GM04503 (cell line): ENCODE results near the gene NOTCH4.

Experiments used
- DNase-seq: peaks from one replicate; pipeline ENCODE4 v3.0.0-alpha.2; 2012; ENCODE audit warnings: low read depth

NOTCH4 gene

DNA sequence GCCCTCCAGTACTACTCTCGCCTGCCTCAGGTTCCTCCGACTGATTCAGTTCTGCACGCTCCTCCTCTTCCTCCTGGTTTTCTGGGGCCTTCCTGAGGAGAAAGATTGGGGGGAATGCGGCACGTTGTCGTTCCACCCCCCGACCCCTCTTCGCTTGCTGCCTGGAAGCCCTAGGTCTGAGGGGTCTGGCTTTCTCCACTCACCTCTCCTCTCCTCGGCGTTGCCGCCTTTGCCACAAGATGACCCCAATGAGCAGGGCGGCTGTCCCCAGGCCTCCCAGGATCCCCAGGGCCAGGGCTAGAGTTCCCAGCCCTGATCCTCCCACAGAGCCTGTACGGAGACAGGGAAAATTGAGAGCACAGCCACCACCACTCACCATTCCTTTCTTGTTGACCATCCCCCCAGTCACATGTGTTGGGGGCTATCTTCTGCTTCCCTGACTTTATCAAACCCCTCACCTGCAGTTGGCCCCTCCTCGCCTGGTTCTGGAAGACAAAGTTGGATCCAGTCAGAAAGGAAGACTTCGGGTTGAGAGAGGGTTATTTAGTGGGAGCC lies 42.6 kb downstream of the NOTCH4 start:
- DNase-seq: no peak

DNA sequence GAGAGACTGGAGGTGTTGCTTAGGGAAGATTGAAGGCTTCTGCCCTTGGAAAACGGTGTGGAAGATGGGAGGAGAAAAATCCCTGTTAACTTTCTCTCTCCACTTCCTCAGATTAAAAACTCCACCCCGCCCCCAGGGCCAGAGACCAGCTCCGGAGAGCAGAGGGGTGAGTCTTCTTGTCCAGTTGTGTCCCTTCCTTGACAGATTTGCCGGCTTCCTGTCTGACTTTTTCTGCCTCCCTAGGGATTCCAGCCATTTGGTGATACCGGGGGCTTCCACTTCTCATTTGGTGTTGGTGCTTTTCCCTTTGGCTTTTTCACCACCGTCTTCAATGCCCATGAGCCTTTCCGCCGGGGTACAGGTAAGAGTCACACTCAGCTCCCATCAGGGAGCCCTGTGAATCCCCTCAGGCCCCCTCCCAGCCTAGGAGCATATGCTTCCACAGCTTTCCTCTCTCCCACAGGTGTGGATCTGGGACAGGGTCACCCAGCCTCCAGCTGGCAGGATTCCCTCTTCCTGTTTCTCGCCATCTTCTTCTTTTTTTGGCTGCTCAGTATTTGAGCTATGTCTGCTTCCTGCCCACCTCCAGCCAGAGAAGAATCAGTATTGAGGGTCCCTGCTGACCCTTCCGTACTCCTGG lies 44.0 kb downstream of the NOTCH4 start:
- no peak for DNase-seq

DNA sequence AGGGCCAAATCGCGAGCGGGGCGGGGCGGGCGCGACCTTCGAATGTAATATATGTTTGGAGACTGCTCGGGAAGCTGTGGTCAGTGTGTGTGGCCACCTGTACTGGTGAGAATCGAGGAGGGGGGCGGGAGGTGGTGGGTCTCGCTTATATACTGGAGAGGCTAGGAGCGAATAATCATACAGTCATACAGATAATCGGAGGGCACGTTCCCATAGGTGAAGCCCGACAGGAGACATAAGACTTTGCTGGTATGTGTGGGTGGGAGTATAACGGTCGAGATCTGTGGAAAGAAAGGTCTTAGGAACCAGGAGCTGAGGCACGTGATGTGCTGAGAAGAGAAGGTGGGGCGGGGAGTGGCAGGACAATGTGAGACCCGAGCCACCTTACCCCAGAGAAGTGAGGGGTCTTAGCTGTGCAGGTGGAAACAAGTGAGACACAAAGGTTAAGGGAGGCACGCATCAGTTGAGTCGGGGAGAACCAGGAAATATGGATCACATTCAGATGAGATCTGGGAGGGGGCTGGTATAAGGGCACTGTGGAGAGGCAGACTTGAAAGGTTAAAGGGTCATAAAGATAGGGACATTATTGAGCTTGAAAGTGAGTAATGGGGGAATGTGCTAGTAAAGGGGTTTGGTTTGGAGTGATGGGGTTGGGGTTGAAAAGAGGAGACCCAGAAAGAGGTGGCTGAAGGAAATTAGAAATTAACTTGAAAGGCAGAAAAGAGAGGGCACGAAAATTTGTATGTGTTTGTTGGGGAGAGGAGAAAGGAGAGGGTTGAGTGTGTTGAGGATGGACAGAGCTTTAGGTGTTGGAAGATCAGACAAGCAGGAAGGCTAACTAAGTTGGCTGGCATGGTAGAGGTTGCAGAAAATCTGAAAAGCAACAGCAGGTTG lies 45.1 kb downstream of the NOTCH4 start:
- DNase-seq: no peak

DNA sequence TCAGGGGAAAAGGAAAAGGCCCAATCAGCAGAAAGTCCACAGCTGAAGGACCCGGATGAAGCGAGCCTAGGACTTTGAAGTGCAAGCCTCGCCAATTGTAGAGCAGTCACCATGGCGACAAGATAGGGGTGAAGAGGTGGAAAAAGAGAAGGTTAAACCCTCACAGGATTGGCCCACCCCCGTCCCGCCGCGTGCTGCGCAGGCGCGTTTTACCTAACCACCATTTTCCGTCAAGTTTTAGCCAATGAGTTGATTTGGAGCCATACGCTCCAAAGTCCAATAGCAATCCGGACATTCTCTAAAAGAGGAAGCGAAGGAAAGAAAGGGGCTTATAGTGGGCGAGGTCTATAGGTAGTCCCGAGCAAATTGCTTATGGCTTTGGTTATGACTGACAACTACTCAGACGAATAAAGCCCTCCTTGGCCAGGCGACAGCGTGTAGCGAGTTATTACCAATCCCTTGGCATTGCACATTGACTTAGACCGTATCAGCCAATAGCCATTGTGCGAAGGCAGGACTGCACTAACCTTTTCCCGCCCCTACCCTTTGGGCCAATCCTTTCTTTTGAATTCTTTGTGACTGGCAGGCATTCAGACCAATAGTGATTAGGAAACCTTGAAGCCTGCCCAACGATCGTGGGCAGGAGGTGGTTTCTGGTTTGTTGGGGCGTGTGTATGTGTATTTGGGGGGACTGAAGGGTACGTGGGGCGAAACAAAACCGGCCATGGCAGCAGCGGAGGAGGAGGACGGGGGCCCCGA lies 45.9 kb downstream of the NOTCH4 start, which contains the start of gene RNF5:
Gene RNF5 (plus strand): TSS at position 618 of the 759 bp plus-strand sequence. CDS start 107 bp downstream, at position 725.
- peak; percentile 100 for DNase-seq

DNA sequence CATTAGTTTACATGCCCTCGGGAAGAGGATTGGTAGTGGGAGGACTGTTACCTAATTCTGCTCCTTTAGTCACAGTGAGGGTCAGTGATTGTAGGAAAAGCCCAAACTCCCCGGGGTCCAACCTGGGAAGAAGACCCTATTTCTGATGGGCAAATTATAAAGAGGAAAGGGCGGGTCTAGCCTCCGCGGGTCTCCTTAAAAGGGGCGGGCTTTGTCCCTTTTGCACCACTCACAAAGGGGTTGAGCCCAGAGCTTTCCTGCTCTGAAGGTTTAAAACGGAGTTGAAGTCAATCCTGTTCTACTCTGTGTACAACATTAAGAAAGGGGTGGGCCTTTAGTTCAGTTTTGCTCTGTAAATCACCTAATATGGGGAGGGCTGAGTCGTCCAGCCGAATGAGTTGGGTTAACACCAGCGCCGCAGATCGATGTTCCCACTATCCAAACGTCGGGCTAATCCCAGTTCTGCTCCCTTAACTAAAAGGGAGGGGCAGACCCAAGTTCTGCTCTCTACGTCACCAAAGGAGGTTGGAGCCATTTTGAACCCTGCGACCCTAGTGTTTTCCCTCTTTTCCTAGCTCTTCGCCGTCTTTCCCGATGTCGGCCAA lies 46.6 kb downstream of the NOTCH4 start:
- DNase-seq: no peak

DNA sequence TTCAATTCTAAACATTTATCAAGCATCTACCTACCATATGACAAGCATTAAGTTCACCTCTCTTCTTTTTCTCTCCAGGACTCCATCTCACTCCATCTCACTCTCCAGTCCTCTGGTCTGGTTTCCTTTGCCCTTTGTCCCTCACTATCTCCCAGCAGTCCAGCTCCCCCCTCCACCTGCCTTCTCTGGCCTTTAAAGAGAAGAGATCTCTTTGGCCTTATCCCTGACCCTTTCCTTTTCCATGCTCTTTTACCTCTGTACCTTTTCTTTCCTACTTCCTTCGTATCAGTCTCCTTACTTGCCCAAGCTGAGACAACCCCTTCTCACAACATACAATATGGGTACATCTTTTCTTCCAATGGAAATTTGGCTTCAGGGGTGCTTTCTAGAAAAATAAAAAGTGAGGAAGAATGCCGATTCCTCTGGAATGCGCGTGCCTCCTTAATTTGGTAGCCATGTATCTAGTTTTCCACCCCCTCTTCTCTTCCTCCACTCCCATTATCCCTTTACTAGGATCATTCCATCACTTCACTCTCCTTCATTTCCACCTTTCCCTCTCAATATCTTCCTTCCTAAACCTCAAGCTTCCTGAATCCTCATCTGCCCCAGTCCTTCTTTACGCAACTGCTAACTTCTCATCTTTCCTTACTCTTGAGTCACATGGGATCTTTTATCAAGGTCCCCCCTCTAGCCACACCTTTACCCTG lies 47.2 kb downstream of the NOTCH4 start:
- no peak for DNase-seq

DNA sequence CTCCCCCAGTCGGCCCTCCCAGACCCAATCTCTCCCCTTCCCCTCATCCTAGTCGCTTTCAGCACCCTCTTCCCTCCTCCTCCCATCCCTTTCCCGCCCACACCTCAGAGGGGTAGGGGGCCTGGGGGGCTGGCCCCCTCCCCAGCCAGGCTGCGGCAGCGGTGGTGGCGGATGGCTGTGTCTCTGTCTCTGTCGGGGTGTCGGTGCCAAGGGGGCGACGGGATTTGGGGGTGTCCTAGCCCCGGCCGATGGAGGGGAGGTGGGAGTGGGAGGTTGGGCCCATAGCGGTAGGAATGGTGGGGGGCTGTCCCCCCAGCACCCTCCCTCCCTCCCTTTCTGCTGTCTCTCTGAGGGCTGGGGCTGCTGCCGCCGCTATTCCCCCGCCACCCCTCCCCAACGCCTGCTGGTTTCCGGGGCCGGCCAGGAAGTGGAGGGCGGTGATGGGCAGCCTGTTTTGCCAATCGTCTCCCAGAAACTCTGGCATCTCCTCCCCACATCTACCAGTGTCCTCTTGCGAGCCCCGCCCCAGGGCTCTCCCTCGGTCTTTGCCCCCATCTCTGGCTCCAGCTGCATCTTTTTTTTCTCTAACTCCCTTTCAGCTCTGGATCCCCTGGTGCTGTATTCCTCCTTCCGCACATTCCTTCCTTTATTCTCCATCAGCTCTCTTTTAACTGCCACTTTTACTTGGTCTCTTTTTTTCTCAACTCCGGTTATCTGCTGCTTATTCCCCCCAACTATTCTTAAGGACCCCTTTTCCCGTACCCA lies 48.0 kb downstream of the NOTCH4 start, which contains the start of gene AGPAT1:
Gene AGPAT1 (minus strand): TSS at position 374 of the 765 bp plus-strand sequence. CDS start 4,588 bp downstream, outside the sequence.
- DNase-seq: peak; percentile 84

DNA sequence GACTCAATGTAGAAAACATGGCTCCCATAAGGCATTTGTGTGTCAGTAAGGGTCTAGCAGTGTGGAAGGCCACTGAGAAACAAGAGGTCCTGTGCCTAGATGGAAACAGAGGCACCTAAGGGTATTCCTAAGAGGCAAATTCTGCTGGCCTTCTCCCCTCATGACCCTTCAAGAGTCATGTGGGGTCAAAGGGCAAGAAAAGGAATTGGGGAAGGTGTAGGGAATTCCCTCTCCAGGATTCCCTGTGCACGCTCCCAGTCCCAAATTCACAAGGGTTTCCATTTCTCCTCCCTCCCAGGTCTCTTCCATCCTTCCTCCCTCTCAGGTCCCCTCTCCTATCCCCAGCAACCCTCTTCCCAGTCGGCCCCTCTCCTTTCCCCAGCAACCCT lies 48.6 kb downstream of the NOTCH4 start:
- no peak for DNase-seq

DNA sequence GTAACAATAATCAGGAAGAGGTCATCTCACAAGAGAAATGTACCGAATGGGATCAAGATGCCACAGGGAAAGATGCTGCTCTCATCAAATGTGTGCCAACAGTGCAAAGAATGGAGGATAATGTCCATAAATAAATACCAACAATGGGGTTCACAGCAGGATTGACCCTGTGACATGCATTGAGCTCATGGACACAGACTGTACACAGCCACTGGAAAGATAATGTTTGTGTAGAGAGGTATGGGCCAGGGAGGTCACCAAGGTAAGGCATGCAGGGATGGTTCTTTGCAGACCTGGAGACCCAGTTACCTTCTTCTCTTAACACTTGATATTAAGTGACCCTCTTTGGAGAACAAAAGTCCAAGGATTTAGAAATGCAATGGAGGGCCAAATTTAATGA lies 49.5 kb downstream of the NOTCH4 start:
- no peak for DNase-seq

DNA sequence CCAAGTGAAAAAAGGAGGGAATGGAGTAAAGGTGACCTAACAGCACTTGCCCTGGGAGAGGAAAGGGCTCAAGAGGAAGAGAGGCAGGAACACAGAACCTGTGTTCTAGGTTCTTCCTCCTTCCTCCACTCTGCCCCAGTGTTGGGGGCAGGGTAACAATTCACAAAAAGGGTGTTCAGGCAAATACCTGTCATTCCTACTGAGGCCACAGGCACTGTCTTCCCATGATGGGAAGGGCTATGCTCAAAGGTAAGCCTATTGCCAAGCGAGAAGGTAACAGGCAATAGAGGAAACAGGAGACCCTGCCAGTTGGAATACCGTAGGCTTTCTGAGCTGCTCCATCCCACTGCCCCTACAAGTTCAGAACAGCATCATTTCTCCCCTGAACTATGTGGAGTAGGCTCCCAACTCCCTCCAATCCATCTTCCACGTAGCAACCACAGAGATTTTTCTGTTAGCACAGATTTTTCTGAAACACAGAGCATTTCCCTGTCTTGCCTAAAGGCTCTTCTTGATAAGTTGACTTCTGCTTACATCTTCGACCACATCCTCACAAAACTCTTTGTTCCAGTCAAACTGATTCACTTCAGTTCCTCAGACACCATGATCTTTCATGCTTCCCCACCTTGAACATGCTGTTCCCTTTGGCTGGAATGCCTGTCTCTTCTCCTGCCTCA lies 50.7 kb downstream of the NOTCH4 start:
- DNase-seq: no peak

DNA sequence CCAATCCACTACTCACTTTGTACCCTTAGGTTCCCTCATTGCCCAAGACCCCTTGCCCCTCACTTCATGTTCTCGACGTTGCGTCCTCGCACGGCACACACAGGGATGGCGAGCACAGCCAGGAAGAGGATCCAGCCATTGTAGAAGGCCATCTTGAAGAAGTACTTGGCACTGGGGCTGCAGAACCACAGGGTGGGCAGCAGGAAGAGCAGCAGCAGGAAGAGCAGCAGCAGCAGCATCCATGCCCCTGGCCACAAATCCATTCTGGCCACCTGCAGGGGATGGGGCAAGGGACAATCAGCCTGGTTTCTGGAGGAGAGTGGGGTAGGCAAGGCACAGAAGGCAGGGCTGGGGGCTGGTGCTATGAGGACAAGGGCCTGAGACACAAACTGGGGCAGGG lies 52.6 kb downstream of the NOTCH4 start:
- no peak for DNase-seq

DNA sequence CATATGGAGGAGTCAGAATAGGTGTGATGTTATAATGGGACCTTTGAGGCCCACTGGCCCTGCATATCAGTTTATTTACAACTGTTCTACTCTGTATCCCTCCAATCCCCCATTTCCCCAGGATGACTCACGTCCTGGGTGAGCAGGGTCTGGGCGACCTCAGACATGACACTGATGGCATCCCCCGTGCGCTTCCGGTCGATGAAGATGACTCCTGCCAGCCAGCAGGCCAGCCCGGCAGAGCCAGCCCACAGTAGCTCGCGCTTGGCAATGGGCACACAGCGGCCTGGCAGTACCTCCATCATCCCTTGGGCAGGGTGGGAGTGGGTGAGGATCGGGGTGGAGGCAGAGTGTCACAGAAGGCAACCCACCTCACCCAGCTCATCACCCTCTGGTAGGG lies 53.6 kb downstream of the NOTCH4 start:
- DNase-seq: no peak

DNA sequence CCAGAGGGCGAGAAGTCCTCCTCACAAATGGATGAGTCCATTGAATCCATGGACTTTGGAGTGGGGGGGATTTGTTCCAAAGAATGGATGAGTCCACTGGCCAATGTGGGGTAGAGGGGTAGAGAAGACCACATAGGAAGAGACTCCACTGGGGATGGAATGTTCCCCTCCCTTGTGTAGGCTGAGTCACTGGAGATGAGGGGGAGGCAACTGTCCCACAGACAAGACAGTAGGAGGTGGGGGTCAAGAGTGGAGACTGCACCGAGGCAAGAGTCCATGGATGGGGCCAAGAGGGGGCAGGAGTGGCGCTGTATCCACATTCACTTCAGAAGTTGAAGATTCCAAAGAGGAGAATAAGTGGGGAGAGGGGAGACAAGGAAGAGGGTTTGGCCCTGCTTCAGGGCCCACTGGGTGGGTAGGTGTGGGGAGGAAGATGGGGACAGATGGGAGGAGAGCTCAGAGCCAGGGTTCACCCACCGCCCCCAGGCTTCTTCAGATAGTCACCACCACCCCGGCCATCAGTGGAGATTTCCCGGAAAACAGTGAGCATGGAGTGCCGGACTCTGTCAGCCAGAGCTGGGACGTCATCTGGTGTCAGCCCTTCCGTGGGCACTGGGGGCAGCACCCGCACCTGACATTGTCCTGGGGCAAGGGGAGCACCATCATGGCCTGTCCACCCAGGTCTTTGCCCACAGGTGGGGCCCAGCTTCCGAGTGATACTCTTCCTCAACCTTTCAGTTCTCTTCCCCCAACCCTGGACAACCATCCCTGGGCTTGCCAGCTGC lies 54.9 kb downstream of the NOTCH4 start:
- DNase-seq: no peak

DNA sequence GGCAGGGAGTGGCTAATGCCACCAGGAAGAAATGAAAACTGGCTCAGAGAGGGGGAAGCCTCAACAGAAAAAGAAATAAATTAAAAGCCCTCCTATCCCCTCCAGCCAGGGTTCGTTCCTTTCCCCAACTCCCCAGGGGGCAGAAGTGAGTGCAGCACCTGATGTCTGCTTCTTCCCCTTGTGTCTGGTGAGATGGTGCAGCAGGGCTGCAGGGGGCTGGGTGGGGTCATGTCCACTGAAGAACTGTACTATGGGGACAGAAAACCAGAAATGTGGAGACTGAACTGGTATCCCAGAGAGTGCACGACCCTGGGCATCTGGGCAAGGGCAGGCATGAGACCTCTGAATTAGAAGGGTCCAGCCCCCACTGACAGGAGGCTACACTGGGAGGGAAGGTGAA lies 55.5 kb downstream of the NOTCH4 start:
- DNase-seq: no peak

DNA sequence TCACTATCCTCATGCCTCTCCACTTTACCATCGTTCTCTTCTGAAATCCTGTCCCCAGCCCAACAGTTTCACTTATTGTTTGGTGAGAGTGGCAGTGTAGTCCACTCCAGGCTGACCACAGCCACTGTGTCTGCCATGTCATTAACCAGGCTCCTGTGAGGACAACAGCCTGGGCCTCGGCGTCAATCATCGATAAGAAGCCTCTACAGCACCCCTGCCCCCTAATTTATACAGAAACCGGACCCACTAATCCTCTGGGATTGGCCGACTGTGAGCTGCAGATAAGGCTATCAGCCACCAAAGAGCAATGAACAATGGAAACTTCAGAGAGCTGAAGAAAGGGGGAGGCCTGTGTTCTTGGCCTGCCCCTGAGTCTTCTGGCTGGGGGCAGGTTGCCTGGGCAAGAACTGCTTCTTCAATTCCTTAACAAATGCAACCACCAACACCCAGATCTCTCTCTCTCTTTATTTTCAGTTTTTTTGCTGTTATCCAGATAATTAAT lies 56.1 kb downstream of the NOTCH4 start:
- no peak for DNase-seq

DNA sequence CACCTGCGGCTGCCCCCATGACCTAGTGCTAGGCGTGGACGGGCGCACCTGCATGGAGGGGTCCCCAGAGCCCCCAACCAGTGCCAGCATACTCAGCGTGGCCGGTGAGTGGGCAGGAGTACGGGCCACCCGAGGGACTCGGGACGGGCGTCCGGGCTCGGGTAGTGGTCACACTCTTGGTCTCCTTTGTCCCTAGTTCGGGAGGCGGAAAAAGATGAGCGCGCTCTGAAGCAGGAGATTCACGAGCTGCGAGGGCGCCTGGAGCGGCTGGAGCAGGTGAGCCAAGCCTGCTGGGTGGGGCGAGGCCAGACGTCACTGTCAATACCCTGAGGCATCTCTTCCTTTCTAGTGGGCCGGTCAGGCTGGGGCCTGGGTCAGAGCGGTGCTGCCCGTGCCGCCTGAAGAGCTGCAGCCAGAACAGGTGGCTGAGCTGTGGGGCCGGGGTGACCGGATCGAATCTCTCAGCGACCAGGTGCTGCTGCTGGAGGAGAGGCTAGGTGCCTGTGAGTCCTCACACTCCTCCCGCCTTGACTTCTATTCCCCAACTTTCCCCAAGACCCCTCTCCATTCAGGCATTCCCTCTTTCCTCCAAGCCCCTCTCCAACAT lies 56.6 kb downstream of the NOTCH4 start:
- DNase-seq: no peak

DNA sequence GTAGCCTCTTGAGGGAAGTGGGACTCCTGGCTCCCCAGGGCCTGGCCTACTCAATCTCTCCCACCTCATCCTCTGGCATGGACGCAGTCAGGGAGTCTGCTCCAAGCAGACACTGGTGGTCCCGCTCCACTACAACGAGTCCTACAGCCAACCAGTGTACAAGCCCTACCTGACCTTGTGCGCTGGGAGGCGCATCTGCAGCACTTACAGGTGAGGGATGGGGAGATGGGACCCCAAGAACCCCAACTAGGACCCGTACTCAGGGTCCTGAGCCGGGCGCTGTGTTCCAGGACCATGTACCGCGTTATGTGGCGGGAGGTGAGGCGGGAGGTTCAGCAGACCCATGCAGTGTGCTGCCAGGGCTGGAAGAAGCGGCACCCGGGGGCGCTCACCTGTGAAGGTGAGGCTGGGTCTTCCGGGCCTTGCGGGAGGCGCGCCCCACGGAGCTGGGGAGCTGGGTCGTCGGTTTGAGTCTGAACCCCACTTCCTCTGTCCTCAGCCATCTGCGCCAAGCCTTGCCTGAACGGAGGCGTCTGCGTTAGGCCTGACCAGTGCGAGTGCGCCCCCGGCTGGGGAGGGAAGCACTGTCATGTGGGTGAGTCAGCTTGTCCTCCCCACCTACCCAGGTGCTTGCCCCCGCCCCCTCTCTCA lies 57.3 kb downstream of the NOTCH4 start:
- no peak for DNase-seq

DNA sequence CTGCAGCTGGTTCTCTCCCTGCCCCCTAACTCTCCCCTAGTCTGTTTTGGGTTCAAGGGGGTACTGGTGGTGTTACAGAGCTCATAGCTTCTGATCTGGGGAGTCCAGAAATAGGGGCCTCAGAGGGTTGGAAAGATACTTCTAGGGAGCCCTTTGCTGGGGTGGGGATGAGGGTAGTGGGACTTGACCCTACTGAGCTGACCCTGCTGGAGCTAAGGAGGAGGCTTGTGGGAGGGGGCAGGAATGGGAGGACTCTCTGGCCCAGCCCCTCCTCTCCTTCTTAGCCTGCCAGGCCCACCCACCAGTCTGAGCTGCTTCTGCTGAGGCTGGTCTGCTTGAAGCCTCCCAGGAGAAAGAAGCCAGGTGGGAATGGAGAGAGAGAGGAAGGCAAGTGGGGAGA lies 59.6 kb downstream of the NOTCH4 start, which contains the start of gene EGFL8:
Gene EGFL8 (plus strand): TSS at position 301 of the 400 bp plus-strand sequence. CDS start 1,571 bp downstream, outside the sequence.
- DNase-seq: no peak
